Activated naive CD8-positive, alpha-beta T cell treated with anti-CD3 and anti-CD28 coated beads for 36 hours (primary cell): ENCODE measurements around the gene VCL. TPM values are rescaled to one million over a fixed set of nuclear protein-coding genes. Genes with fewer than 3 reads are reported as not detected.
"Not testable (repeated sequence)": the region's sequence is repeated elsewhere in the genome, so short reads cannot be mapped to it uniquely, and the experiment has no call there.

Experiments
- DNase-seq: peaks from one replicate; pipeline ENCODE4 v3.0.0; 2021
- H3K27ac Mint-ChIP-seq: one replicate; pipeline ENCODE4 v1.8.0; 2022; ENCODE audit warnings: mild to moderate bottlenecking, moderate library complexity, mixed read lengths
- H3K27me3 Mint-ChIP-seq: one replicate; pipeline ENCODE4 v1.8.0; 2022; ENCODE audit warnings: mild to moderate bottlenecking, mixed read lengths
- H3K36me3 Mint-ChIP-seq: one replicate; pipeline ENCODE4 v1.8.0; 2021; ENCODE audit warnings: mild to moderate bottlenecking, mixed read lengths
- H3K4me1 Mint-ChIP-seq: one replicate; pipeline ENCODE4 v1.8.0; 2021; ENCODE audit warnings: mixed read lengths
- H3K4me3 Mint-ChIP-seq: one replicate; pipeline ENCODE4 v1.8.0; 2022; ENCODE audit warnings: mild to moderate bottlenecking, moderate library complexity, mixed read lengths
- H3K9me3 Mint-ChIP-seq: one replicate; pipeline ENCODE4 v1.8.0; 2022; ENCODE audit warnings: mixed read lengths
- total RNA-seq, 2 experiments: library from RNA; stranded (reverse); gene quantifications; one replicate each; pipeline ENCODE4 v1.2.3, GENCODE V29; 2021

Gene VCL
- total RNA-seq: 10 to 100 TPM in 1 of 2 experiments, 1 to 10 TPM in 1; 9.6 to 10.0 TPM

- Mint-ChIP-seq H3K4me1 (peaks cover 24% of the 10 kb centered on the region), H3K4me3 (peak within 1 kb of the TSS; percentile 90), H3K9me3 (no peaks in the 10 kb centered on the region), H3K27me3 (no peaks in the 10 kb centered on the region), H3K36me3 (no peaks in the 10 kb centered on the region), H3K27ac (peak within 1 kb of the TSS; percentile 88)
- peak; percentile 96 for DNase-seq
Measured at GRCh38 chr10:73997787-73998622, at the start of gene VCL. Gene VCL, plus strand, starts transcription at chr10:73998116. Its CDS starts 92 bp downstream, at chr10:73998208.

- Mint-ChIP-seq H3K36me3 (no peaks in the 10 kb centered on the region), H3K4me3 (no peak overlapping the region), H3K4me1 (peaks cover 6% of the 10 kb centered on the region), H3K9me3 (no peaks in the 10 kb centered on the region), H3K27ac (no peak overlapping the region), H3K27me3 (no peaks in the 10 kb centered on the region)
- no peak for DNase-seq
Measured at GRCh38 chr10:73948947-73949633, 48.8 kb upstream of the VCL start.

- H3K27me3 Mint-ChIP-seq: no peaks in the 10 kb centered on the region
- no peak overlapping the region for H3K4me3 Mint-ChIP-seq
- DNase-seq: no peak
- no peak overlapping the region for H3K27ac Mint-ChIP-seq
- H3K4me1 Mint-ChIP-seq: peaks cover 6% of the 10 kb centered on the region
- no peaks in the 10 kb centered on the region for H3K36me3 Mint-ChIP-seq
- H3K9me3 Mint-ChIP-seq: no peaks in the 10 kb centered on the region
Measured at GRCh38 chr10:73950155-73950948, 47.6 kb upstream of the VCL start.

- no peak for DNase-seq
- Mint-ChIP-seq H3K4me3 (no peak overlapping the region), H3K36me3 (no peaks in the 10 kb centered on the region), H3K4me1 (peaks cover 27% of the 10 kb centered on the region), H3K27ac (no peak overlapping the region), H3K27me3 (no peaks in the 10 kb centered on the region), H3K9me3 (no peaks in the 10 kb centered on the region)
Measured at GRCh38 chr10:73953665-73954064, 44.3 kb upstream of the VCL start.

- Mint-ChIP-seq H3K4me1 (peaks cover 29% of the 10 kb centered on the region), H3K4me3 (no peak overlapping the region), H3K9me3 (no peaks in the 10 kb centered on the region), H3K36me3 (no peaks in the 10 kb centered on the region), H3K27me3 (no peaks in the 10 kb centered on the region), H3K27ac (no peak overlapping the region)
- DNase-seq: no peak
Measured at GRCh38 chr10:73954737-73955136, 43.2 kb upstream of the VCL start.

GRCh38 chr10:73955719-73956118, 42.2 kb upstream of the VCL start:
- H3K36me3 Mint-ChIP-seq: no peaks in the 10 kb centered on the region
- no peak for DNase-seq
- H3K9me3 Mint-ChIP-seq: no peaks in the 10 kb centered on the region
- no peaks in the 10 kb centered on the region for H3K27me3 Mint-ChIP-seq
- no peak overlapping the region for H3K4me3 Mint-ChIP-seq
- peaks cover 36% of the 10 kb centered on the region for H3K4me1 Mint-ChIP-seq
- H3K27ac Mint-ChIP-seq: no peak overlapping the region

GRCh38 chr10:73956476-73957359, 41.2 kb upstream of the VCL start:
- Mint-ChIP-seq H3K4me1 (peaks cover 36% of the 10 kb centered on the region), H3K4me3 (no peak overlapping the region), H3K27ac (peak overlapping the region; percentile 75), H3K36me3 (no peaks in the 10 kb centered on the region), H3K9me3 (no peaks in the 10 kb centered on the region), H3K27me3 (no peaks in the 10 kb centered on the region)
- DNase-seq: peak; percentile 29

- Mint-ChIP-seq H3K27me3 (no peaks in the 10 kb centered on the region), H3K27ac (no peak overlapping the region), H3K4me3 (no peak overlapping the region), H3K4me1 (peaks cover 30% of the 10 kb centered on the region), H3K9me3 (no peaks in the 10 kb centered on the region), H3K36me3 (no peaks in the 10 kb centered on the region)
- DNase-seq: no peak
Measured at GRCh38 chr10:73959484-73960243, 38.3 kb upstream of the VCL start.

- peaks cover 3% of the 10 kb centered on the region for H3K27me3 Mint-ChIP-seq
- H3K36me3 Mint-ChIP-seq: no peaks in the 10 kb centered on the region
- peaks cover 12% of the 10 kb centered on the region for H3K4me1 Mint-ChIP-seq
- H3K27ac Mint-ChIP-seq: no peak overlapping the region
- no peak for DNase-seq
- no peak overlapping the region for H3K4me3 Mint-ChIP-seq
- H3K9me3 Mint-ChIP-seq: no peaks in the 10 kb centered on the region
Measured at GRCh38 chr10:73962386-73962785, 35.5 kb upstream of the VCL start.

- not testable (repeated sequence) for H3K9me3 Mint-ChIP-seq, H3K27ac Mint-ChIP-seq, H3K4me3 Mint-ChIP-seq, H3K36me3 Mint-ChIP-seq, DNase-seq, H3K27me3 Mint-ChIP-seq
- peaks cover 10% of the 10 kb centered on the region for H3K4me1 Mint-ChIP-seq
Measured at GRCh38 chr10:73963533-73963932, 34.4 kb upstream of the VCL start.

- Mint-ChIP-seq H3K4me1 (peaks cover 11% of the 10 kb centered on the region), H3K27ac (no peak overlapping the region), H3K9me3 (no peaks in the 10 kb centered on the region), H3K27me3 (peaks cover 3% of the 10 kb centered on the region), H3K36me3 (no peaks in the 10 kb centered on the region), H3K4me3 (no peak overlapping the region)
- DNase-seq: no peak
Measured at GRCh38 chr10:73964743-73965142, 33.2 kb upstream of the VCL start.

GRCh38 chr10:73965267-73965889, 32.5 kb upstream of the VCL start:
- not testable (repeated sequence) for H3K36me3 Mint-ChIP-seq, H3K27me3 Mint-ChIP-seq, DNase-seq, H3K9me3 Mint-ChIP-seq, H3K27ac Mint-ChIP-seq, H3K4me3 Mint-ChIP-seq, H3K4me1 Mint-ChIP-seq

GRCh38 chr10:73965890-73966768, 31.8 kb upstream of the VCL start:
- DNase-seq: no peak
- Mint-ChIP-seq H3K27ac (no peak overlapping the region), H3K9me3 (no peaks in the 10 kb centered on the region), H3K27me3 (peaks cover 3% of the 10 kb centered on the region), H3K36me3 (no peaks in the 10 kb centered on the region), H3K4me1 (peaks cover 4% of the 10 kb centered on the region), H3K4me3 (no peak overlapping the region)
